Caki2 (cell line): Measurements from ENCODE around the gene IGFALS. TPM values are rescaled to one million over a fixed set of nuclear protein-coding genes. Genes with fewer than 3 reads are reported as not detected.

Experiments used
- DNase-seq: peaks from one replicate; pipeline ENCODE4 v3.0.0-alpha.2; 2015; ENCODE audit warnings: low read depth
- in situ Hi-C: cut with HindIII; loops from 2 replicates; pipeline ENCODE4 v1.10.0; 2016; ENCODE audit warnings: low sequenced_read_pairs, low pct_unique_long_range_greater_than_20kb, mixed read lengths
- total RNA-seq: library from RNA; depleted of rRNA; stranded (reverse); fragments of >200 nt; shearing (Covaris generic); gene quantifications from 2 replicates; pipeline ENCODE4 v1.2.3, GENCODE V29; 2014; ENCODE audit warnings: low replicate concordance; rRNA removed

Gene IGFALS
- total RNA-seq, 1 experiment from 2014 or later: not detected

DNA sequence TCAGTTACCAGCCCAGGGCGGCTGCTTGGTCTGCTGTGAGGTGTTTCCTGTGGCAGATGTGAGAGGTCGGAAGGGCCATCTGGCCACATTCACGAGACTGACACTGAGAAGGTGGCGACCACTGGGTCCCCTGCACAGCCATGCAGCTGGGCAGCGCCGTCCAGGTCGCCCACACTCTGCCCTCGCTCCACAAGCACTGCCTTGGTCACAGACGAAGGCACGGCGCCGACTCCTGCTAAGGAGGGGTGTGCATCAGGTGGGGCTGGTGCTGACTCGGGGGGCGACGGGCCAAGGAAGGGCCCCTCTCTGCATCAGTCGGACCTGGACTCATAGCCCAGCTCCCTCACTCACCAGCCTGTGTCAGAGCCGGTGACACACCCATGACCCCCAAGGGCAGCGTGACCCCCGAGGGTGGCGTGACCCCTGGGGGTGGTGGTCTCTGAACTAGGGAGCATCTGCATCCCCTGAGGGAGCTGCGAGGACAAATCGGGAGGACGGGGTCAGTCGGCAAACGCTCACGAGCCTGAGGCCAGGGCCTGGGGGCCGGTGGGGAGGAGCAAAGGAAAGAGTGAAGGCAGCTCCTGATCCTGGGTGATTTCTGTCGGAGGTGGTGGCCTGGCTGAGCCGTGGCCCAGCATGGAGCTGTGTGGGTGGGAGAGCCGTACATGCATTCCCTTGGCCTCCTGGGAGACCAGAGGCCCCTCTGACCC, 52.6 kb downstream of the IGFALS start:
- no peak for DNase-seq
- in situ Hi-C loops: no loop called here

Other genes with a start within 250 kb of the IGFALS start
- gene IFT140, start 181.6 kb downstream of the IGFALS start, total RNA-seq: 34.1 and 57.5 TPM in 2 replicates
- 4.1 TPM in 2 replicates for gene CRAMP1, start 181.3 kb downstream of the IGFALS start, total RNA-seq
- gene JPT2, start 115.4 kb downstream of the IGFALS start, total RNA-seq: 257 and 290 TPM in 2 replicates
- gene MAPK8IP3, start 87.5 kb downstream of the IGFALS start, total RNA-seq: 13.8 and 24.5 TPM in 2 replicates
- 218 and 272 TPM in 2 replicates for gene NME3, start 22.2 kb downstream of the IGFALS start, total RNA-seq
- 3.5 and 8.9 TPM in 2 replicates for gene EME2, start 20.9 kb downstream of the IGFALS start, total RNA-seq
- gene MRPS34, start 20.6 kb downstream of the IGFALS start, total RNA-seq: 434 and 458 TPM in 2 replicates
- 87.3 and 107 TPM in 2 replicates for gene SPSB3, start 11.1 kb downstream of the IGFALS start, total RNA-seq
- gene NUBP2, start 10.7 kb downstream of the IGFALS start, total RNA-seq: 233 and 346 TPM in 2 replicates
- 205 and 219 TPM in 2 replicates for gene HAGH, start 33.1 kb upstream of the IGFALS start, total RNA-seq
- gene FAHD1, start 33.5 kb upstream of the IGFALS start, total RNA-seq: 120 and 169 TPM in 2 replicates
- gene MEIOB, start 78.5 kb upstream of the IGFALS start, total RNA-seq: 41.4 and 49.6 TPM in 2 replicates
- not detected in 2 replicates for gene HS3ST6, start 124.7 kb upstream of the IGFALS start, total RNA-seq
- 275 and 288 TPM in 2 replicates for gene MSRB1, start 149.5 kb upstream of the IGFALS start, total RNA-seq
- not detected in 2 replicates for gene RPL3L, start 161.0 kb upstream of the IGFALS start, total RNA-seq
- gene NDUFB10, start 165.8 kb upstream of the IGFALS start, total RNA-seq: 527 and 683 TPM in 2 replicates
- 7,960 and 10,766 TPM in 2 replicates for gene RPS2, start 171.1 kb upstream of the IGFALS start, total RNA-seq
- not detected in 2 replicates for gene RNF151, start 173.2 kb upstream of the IGFALS start, total RNA-seq
- gene TBL3, start 178.3 kb upstream of the IGFALS start, total RNA-seq: 128 and 160 TPM in 2 replicates
- 0.24 TPM in 1 of 2 replicates, not detected in the other for gene NOXO1, start 187.8 kb upstream of the IGFALS start, total RNA-seq
- 55.9 and 56.8 TPM in 2 replicates for gene GFER, start 190.5 kb upstream of the IGFALS start, total RNA-seq
- gene SYNGR3, start 196.3 kb upstream of the IGFALS start, total RNA-seq: 37.8 and 44.9 TPM in 2 replicates
- 45.0 and 89.3 TPM in 2 replicates for gene ZNF598, start 216.1 kb upstream of the IGFALS start, total RNA-seq
- gene NPW, start 226.1 kb upstream of the IGFALS start, total RNA-seq: not detected in 2 replicates
- gene NHERF2, start 233.2 kb upstream of the IGFALS start, total RNA-seq: 30.3 and 32.4 TPM in 2 replicates